Stimulated activated CD4-positive, alpha-beta T cell treated with anti-CD3 and anti-CD28 coated beads, Interleukin-15, amount 100 ng/mL, for 48 hours (primary cell): Measurements from ENCODE around the gene RPS29.
"Not testable (repeated sequence)": the region's sequence is repeated elsewhere in the genome, so short reads cannot be mapped to it uniquely, and the experiment has no call there.

Experiments used
- DNase-seq, 2 donors: peaks; one replicate each; pipeline ENCODE4 v3.0.0-alpha.2; 2020; ENCODE audit warnings: low read depth in 2 of 2

Gene RPS29

GRCh38 chr14:49585803-49586672 is at the start of gene RPS29:
RPS29 (minus strand) TSS chr14:49586380; CDS start chr14:49586346, 34 bp downstream.
- peak; percentile 93 to 97 for DNase-seq

- DNase-seq, result no peak
Measured at GRCh38 chr14:49634547-49635334, 48.6 kb upstream of the RPS29 start, which contains the start of gene DNAAF2. DNAAF2 (minus strand) TSS chr14:49635244; CDS start chr14:49635149, 95 bp downstream.

- DNase-seq, result peak; percentile 92 to 94
Measured at GRCh38 chr14:49633640-49634546, 47.7 kb upstream of the RPS29 start.

- no peak for DNase-seq
Measured at GRCh38 chr14:49623941-49624839, 38.0 kb upstream of the RPS29 start.

GRCh38 chr14:49623387-49623786 is 37.2 kb upstream of the RPS29 start:
- DNase-seq, result no peak

GRCh38 chr14:49622022-49622607 is 35.9 kb upstream of the RPS29 start:
- DNase-seq, result no peak

- peak in 1 of 2 donors; percentile 41 for DNase-seq
Measured at GRCh38 chr14:49621114-49621881, 35.1 kb upstream of the RPS29 start.

GRCh38 chr14:49620182-49621113 is 34.3 kb upstream of the RPS29 start, which contains the start of the genes MGAT2 and RPL36AL:
MGAT2 (plus strand) TSS chr14:49620799; CDS start chr14:49621269, 470 bp downstream.
RPL36AL (minus strand) TSS chr14:49620626; CDS start chr14:49619104, 1,522 bp downstream.
- DNase-seq, result peak; percentile 90 to 94

- DNase-seq, result no peak
Measured at GRCh38 chr14:49619730-49620129, 33.5 kb upstream of the RPS29 start.

- not testable (repeated sequence) for DNase-seq
Measured at GRCh38 chr14:49619273-49619672, 33.1 kb upstream of the RPS29 start.

- no peak for DNase-seq
Measured at GRCh38 chr14:49617852-49618519, 31.8 kb upstream of the RPS29 start.

- no peak for DNase-seq
Measured at GRCh38 chr14:49615776-49616175, 29.6 kb upstream of the RPS29 start.

- no peak for DNase-seq
Measured at GRCh38 chr14:49614196-49614595, 28.0 kb upstream of the RPS29 start.

GRCh38 chr14:49612671-49613070 is 26.5 kb upstream of the RPS29 start:
- DNase-seq, result no peak

GRCh38 chr14:49612251-49612650 is 26.1 kb upstream of the RPS29 start:
- no peak for DNase-seq

GRCh38 chr14:49607583-49607982 is 21.4 kb upstream of the RPS29 start:
- no peak for DNase-seq
